Stomach (tissue), 9 donors: ENCODE results near the gene CTSH. TPM values are rescaled to one million over a fixed set of nuclear protein-coding genes. Genes with fewer than 3 reads are reported as not detected.

Experiments
- DNase-seq, 2 donors: peaks; one replicate each; pipeline versions ENCODE4 v3.0.0 to v3.0.0-alpha.2; 2013 to 2019
- H3K27ac ChIP-seq, 5 donors: fragments of 200-600 bp in 4 of 5; sonication (generic) in 4 of 5; one replicate each; pipeline ENCODE4 v1.5.1; 2013 to 2019; ENCODE audit warnings: mild to moderate bottlenecking in 1 of 5, moderate library complexity in 1 of 5
- H3K27me3 ChIP-seq, 3 donors: fragments of 200-600 bp; sonication (generic); one replicate each; pipeline ENCODE4 v1.5.1; 2017 to 2019; ENCODE audit warnings: mixed run types in 1 of 3
- H3K36me3 ChIP-seq, 4 donors: fragments of 200-600 bp; sonication (generic); 1 replicate in 3 of 4; 2 replicates in 1 of 4; pipeline ENCODE4 v1.5.1; 2016 to 2019
- H3K4me1 ChIP-seq, 4 donors: fragments of 200-600 bp; sonication (generic); one replicate each; pipeline ENCODE4 v1.5.1; 2016 to 2019
- H3K4me3 ChIP-seq, 4 donors: fragments of 200-600 bp; sonication (generic) in 3 of 4; one replicate each; pipeline ENCODE4 v1.5.1; 2016 to 2019; ENCODE audit warnings: mild to moderate bottlenecking in 1 of 4
- H3K9me3 ChIP-seq, 4 donors: fragments of 200-600 bp; sonication (generic); one replicate each; pipeline ENCODE4 v1.5.1; 2016 to 2019
- CTCF ChIP-seq, 7 experiments: fragments of 450-650 bp in 4 of 7; fragments of 200-600 bp in 3 of 7; sonication (generic) in 3 of 7; IDR thresholded peaks; one replicate each; pipeline ENCODE4 v1.5.1; 2016 to 2019; ENCODE audit warnings: antibody characterized with exemption in 7 of 7, control low read depth in 2 of 7, mild to moderate bottlenecking in 1 of 7
- EP300 ChIP-seq: sonication (generic); formaldehyde crosslinking; IDR thresholded peaks from one replicate; pipeline ENCODE4 v1.6.1; 2017; ENCODE audit warnings: antibody characterized with exemption
- POLR2A ChIP-seq, 4 donors: fragments of 450-650 bp; IDR thresholded peaks; one replicate each; pipeline ENCODE4 v1.6.1; 2016; ENCODE audit warnings: antibody characterized with exemption in 4 of 4, control low read depth in 2 of 4, mild to moderate bottlenecking in 1 of 4, moderate library complexity in 1 of 4
- POLR2AphosphoS5 ChIP-seq, 3 donors: sonication (generic); formaldehyde crosslinking; IDR thresholded peaks; one replicate each; pipeline ENCODE4 v1.6.1; 2016; ENCODE audit warnings: antibody characterized with exemption in 3 of 3
- WGBS, 5 donors: extraction: QIAGEN DNeasy Blood & Tissue Kit in 3 of 5; methylation state at CpG; one replicate each; pipeline versions ENCODE4 v1.1.5 to v1.1.7; 2013 to 2018; 5-methylcytosine and 5-hydroxymethylcytosine counted together
- intact Hi-C: fragments of 100-400 bp; cut with DNase I; formaldehyde crosslinking; loops from one replicate; pipeline ENCODE4 v1.15.1; 2023; ENCODE audit warnings: low total_unique reads
- polyA plus RNA-seq, 3 donors: library from polyadenylated mRNA; stranded (reverse); fragments of 200-250 nt; gene quantifications; one replicate each; pipeline ENCODE4 v1.2.3, GENCODE V29; 2013
- total RNA-seq, 5 donors: library from RNA; depleted of rRNA; stranded (reverse); fragments of >200 nt; gene quantifications; one replicate each; pipeline versions ENCODE4 v1.1.0 to v1.2.3, GENCODE V29; 2014 to 2016
- donor health status: healthy with polysubstance abuse.
- donor health status: Bipolar disorder and iron deficiency.
- donor health status: healthy.

The CTSH gene
- total and polyA plus RNA-seq, 8 donors = 79.3 to 386 (median 187) TPM

- 48 to 65% (median 55%) methylated on average over 20 of the region's 20 CpGs for WGBS, 5 donors
- Histone ChIP-seq H3K27ac (peak overlapping the region in 3 of 5 donors; percentile 1 to 22 (median 3)), H3K4me1 (peaks cover 10 to 50% (median 20%) of the 10 kb centered on the region in 4 donors), H3K9me3 (no peaks in the 10 kb centered on the region), H3K27me3 (no peaks in the 10 kb centered on the region), H3K4me3 (no peak overlapping the region), H3K36me3 (peaks cover 6 to 80% (median 75%) of the 10 kb centered on the region in 4 donors)
- DNase-seq = peak; percentile 57 to 76
- no peak for TF ChIP-seq EP300
- TF ChIP-seq CTCF (IDR thresholded peaks at IDR 0.05) = no peak
- no peak for TF ChIP-seq POLR2A (IDR thresholded peaks at IDR 0.05)
- no peak for TF ChIP-seq POLR2AphosphoS5 (IDR thresholded peaks at IDR 0.05)
- intact Hi-C loops = no loop called here
These were observed 10.8 kb downstream of the CTSH start for GRCh38 chr15:78933823-78934654.

GRCh38 chr15:78933187-78933822, 11.5 kb downstream of the CTSH start:
- H3K9me3 ChIP-seq = no peaks in the 10 kb centered on the region
- no peak for DNase-seq
- H3K36me3 ChIP-seq = peaks cover 6 to 87% (median 79%) of the 10 kb centered on the region in 4 donors
- peaks cover 10 to 50% (median 20%) of the 10 kb centered on the region in 4 donors for H3K4me1 ChIP-seq
- intact Hi-C loops = no loop called here
- no peaks in the 10 kb centered on the region for H3K27me3 ChIP-seq
- 77 to 83% (median 82%) methylated on average over 12 of the region's 12 CpGs for WGBS, 5 donors
- H3K27ac ChIP-seq = peak overlapping the region in 1 of 5 donors; percentile 3
- TF ChIP-seq EP300 = no peak
- no peak for TF ChIP-seq POLR2A (IDR thresholded peaks at IDR 0.05)
- TF ChIP-seq POLR2AphosphoS5 (IDR thresholded peaks at IDR 0.05) = no peak
- TF ChIP-seq CTCF (IDR thresholded peaks at IDR 0.05) = no peak
- no peak overlapping the region for H3K4me3 ChIP-seq

- 67 to 81% (median 76%) methylated on average over 12 to 13 of the region's 13 CpGs for WGBS, 5 donors
- intact Hi-C loops = no loop called here
- TF ChIP-seq CTCF (IDR thresholded peaks at IDR 0.05) (no peak), POLR2AphosphoS5 (IDR thresholded peaks at IDR 0.05) (no peak), POLR2A (IDR thresholded peaks at IDR 0.05) (no peak), EP300 (no peak)
- Histone ChIP-seq H3K4me3 (no peak overlapping the region), H3K4me1 (peaks cover 10 to 53% (median 20%) of the 10 kb centered on the region in 4 donors), H3K27me3 (no peaks in the 10 kb centered on the region), H3K27ac (no peak overlapping the region), H3K36me3 (peaks cover 6 to 93% (median 86%) of the 10 kb centered on the region in 4 donors), H3K9me3 (no peaks in the 10 kb centered on the region)
- no peak for DNase-seq
These were observed 12.5 kb downstream of the CTSH start for GRCh38 chr15:78932258-78932808.

- no peak for TF ChIP-seq CTCF (IDR thresholded peaks at IDR 0.05)
- no peak for TF ChIP-seq POLR2A (IDR thresholded peaks at IDR 0.05)
- no peak for TF ChIP-seq POLR2AphosphoS5 (IDR thresholded peaks at IDR 0.05)
- TF ChIP-seq EP300 = no peak
- H3K27ac ChIP-seq = peak overlapping the region in 1 of 5 donors; percentile 14
- WGBS, 5 donors = 81 to 88% (median 85%) methylated on average over 21 of the region's 21 CpGs
- peaks cover 10 to 54% (median 20%) of the 10 kb centered on the region in 4 donors for H3K4me1 ChIP-seq
- H3K27me3 ChIP-seq = no peaks in the 10 kb centered on the region
- H3K9me3 ChIP-seq = no peaks in the 10 kb centered on the region
- peaks cover 6 to 94% (median 86%) of the 10 kb centered on the region in 4 donors for H3K36me3 ChIP-seq
- no peak overlapping the region for H3K4me3 ChIP-seq
- no peak for DNase-seq
- intact Hi-C loops = no loop called here
These were observed 13.2 kb downstream of the CTSH start for GRCh38 chr15:78931439-78932257.
